Activated T-helper 1 cell treated with Interleukin-2 at 50 U/mL for 16 hours (primary cell): ENCODE measurements around the gene NCF2.

Source experiments
- DNase-seq: peaks from one replicate; pipeline ENCODE4 v3.0.0-alpha.2; 2020; ENCODE audit warnings: low read depth

NCF2 gene

GRCh38 chr1:183584147-183584546 lies 6.1 kb downstream of the NCF2 start:
- no peak for DNase-seq

- no peak for DNase-seq
Measured at GRCh38 chr1:183583466-183583865, 6.8 kb downstream of the NCF2 start.

- no peak for DNase-seq
Measured at GRCh38 chr1:183582021-183582713, 8.1 kb downstream of the NCF2 start.

DNA sequence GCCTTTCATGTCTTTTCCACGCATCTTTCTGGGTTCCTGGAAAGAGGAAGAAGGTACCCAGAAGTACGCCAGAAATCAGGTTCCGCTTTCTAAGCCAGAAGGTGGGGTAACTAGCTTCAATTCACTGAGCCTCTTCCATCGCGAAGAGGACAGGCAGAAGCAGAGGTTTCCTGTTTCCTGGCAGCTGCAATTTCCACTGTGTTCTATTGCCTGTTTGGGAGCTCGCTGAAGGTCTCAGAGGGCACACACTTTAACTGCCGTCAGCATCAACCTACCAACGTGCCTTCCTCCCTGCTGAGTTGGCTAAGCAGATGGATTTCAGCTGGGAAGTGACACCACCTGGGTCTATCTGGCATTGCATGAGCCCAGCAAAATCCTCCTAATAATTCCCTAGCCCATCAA lies 10.0 kb downstream of the NCF2 start:
- no peak for DNase-seq

DNA sequence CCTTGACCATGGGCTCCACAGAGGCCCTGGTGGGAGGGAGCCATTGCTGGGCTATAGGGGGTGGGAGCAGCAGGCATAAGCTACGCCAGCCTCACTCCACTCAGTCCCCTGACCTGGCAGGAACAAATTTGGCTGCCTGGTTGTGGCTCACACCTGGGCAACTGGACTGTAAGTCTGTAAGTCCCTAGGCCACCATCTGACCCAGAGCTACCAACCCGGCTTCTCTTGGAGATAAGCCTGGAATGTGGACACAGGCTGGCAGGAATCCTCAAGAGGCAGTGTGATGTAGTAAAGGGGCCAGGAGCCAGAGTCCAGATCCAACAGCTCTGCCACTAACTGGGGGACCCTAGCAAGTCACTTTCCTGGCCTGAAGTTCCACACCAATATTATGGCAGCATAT lies 11.4 kb downstream of the NCF2 start:
- no peak for DNase-seq

- no peak for DNase-seq
Measured at GRCh38 chr1:183577897-183578465, 12.3 kb downstream of the NCF2 start.

- DNase-seq, result no peak
Measured at GRCh38 chr1:183576537-183576936, 13.7 kb downstream of the NCF2 start.

DNA sequence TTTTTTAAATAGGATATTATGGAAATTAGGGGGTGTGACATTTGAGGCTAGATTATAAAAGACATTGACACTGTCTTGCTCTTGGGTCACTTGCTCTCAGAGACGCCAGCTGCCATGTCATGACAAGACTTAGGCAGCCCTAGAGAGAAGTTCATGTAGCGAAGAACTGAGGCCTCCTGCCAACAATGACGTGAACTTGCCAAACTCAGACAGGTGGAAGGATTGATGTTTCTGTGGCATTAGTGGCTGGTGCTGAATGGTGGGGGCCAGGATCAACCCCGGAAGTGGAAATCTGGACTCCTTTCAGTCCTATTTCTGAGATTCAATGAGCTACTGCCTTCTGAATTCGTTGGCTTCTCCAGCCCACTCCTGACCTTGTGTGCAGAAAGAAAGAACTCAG lies 14.7 kb downstream of the NCF2 start:
- DNase-seq, result no peak

DNA sequence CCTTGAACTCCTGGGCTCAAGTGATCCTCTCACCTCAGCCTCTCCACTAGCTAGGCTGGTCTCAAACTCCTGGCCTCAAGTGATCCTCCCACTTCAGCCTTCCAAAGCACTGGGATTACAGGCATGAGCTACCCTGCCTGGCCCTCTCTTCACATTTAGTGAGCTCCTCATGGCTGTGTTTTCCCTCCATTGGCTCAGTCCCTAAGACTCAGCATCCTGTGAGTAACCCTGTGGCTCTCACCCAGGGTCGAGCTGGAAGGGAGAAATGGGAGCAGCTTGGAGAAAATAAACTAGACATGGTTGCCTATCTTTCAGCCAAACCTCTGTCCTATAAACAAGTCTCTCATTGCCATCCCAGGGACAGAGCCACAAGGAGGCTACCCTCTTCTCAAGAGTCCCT lies 17.5 kb downstream of the NCF2 start:
- DNase-seq, result no peak

DNA sequence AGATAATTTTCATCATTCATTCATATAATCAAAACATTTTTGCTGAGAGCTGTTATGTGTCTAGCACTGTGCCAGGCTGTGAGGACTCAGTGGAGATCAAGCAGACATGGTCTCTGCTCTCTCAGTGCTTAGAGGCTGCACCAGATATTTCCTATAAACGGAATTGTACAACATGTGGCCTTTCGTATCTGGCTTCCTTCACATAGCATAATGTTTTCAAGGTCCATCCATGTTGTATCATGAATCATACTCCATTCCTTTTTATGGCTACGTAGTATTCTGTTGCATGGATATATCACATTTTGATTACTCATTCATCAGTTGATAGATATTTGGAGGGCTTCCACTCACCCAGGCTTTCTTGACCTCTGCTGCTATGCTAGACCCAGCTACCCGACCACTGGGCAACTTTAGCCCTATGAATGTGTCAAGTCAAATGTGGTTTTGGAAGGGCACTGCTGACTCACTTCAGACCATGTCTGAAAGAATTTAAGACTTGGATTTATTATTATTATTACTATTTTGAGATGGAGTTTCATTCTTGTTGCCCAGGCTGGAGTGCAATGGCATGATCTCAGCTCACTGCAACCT lies 18.5 kb downstream of the NCF2 start:
- DNase-seq, result no peak

DNA sequence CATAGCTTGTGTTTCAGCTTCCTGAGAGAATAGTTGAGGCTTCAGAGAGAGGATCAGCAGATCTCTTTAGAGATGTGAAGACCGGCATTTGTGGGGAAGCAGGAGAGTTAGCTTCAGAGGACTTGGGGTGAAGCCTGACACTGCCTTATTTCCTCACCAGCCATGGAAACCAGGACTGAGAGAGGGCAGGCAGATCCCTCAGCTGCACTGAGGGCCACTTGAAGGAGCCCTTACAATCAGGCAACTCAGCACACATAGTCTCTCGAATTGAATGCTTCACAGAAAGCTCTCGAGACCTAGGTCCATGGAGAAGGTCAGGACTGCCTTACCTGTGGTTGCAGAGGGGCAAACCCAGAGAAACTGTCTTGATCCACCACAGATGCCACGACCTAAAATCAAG lies 19.8 kb downstream of the NCF2 start:
- DNase-seq, result no peak

GRCh38 chr1:183569801-183570200 lies 20.5 kb downstream of the NCF2 start:
- no peak for DNase-seq

GRCh38 chr1:183569141-183569540 lies 21.1 kb downstream of the NCF2 start:
- no peak for DNase-seq

DNA sequence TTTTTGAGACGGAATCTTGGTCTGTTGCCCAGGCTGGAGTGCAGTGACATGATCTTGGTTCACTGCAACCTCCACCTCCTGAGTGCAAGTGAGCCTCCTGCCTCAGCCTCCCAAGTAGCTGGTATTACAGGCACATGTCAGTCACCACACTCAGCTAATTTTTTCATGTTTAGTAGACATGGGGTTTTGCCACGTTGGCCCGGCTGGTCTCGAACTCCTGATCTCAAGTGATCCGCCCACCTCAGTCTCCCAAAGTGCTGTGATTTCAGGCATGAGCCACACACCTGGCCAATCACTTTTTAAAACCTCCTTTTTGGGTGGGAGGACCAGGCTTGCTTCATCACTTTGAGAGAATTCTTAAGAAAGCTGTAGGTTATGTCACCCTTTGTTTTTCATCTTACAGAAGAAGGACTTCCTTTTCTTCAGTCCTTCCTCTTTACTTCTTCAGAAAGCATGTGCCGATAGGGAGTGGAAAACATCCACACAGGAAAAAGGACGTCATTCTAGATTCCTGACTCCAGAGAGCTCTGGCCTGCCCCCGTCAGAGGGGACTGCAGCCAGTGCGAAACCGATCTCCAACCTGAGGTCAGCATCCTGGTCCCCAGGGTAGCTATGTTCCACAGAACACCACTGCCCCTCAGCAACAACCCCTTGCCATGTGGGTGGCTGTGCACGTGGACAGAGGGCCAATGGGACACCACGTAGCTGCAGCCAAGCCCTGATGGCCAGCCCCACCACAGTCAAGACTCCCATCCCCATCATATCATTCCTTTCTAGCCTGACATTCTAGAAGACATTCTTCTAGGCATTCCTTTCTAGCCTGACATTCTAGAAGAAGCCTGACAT lies 21.9 kb downstream of the NCF2 start:
- DNase-seq, result no peak

DNA sequence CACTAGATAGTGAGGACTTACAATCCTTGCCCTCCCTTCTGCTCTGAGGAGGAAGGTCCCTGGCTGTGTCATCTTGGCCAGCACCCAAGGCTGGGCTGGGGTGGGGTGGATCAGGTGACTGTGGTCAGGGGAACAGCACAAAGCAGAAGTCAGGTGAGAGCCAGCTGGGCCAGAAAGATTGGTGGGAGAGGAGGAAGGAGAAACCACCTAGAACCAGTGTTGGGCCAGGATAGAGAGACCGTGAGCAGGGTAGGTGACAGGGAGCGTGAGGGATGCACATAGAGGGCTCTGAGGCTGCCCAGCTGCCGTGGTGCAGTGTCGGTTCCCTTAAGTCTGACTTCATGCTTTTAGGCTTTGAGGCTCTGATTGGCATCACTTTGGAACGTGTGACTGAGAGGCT lies 22.7 kb downstream of the NCF2 start:
- DNase-seq, result no peak

DNA sequence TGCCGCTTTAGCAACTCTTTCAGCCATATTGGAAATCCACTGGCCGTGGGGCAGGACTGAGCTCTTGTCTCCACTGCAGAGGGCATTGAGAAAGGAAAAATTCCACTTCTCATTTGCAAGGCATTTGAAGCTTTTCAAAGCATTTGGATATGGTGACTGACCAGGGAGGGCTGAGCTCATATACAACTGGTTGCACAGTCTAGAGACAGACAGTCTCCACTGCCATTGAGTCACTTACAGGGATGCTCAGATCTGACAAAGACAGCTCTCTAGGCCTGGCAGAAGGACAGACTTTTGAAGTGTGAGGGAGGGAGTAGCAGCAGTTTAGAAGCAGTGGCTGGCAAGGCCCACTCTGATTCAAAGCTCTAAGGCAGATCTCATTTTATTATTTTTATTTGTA lies 24.2 kb downstream of the NCF2 start:
- DNase-seq, result no peak

- DNase-seq, result no peak
Measured at GRCh38 chr1:183565261-183565660, 25.0 kb downstream of the NCF2 start.

DNA sequence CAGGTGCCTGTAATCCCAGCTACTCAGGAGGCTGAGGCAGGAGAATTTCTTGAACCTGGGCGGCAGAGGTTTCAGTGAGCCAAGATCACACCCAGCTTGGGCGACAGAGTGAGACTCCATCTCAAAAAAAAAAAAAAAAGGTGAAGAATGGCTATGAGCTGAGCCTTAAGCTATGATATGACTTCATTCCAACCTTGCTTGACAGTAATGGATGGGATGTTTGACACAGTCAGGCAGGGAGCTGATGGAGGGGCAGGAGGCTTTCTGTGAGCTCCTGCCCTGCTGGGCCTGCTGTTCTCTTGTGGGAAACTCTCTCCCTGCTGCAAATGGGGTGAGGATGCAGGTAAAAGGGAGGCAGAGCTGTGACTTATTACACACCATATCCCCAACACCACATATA lies 27.6 kb downstream of the NCF2 start:
- no peak for DNase-seq

- DNase-seq, result no peak
Measured at GRCh38 chr1:183559061-183559460, 31.2 kb downstream of the NCF2 start.

DNA sequence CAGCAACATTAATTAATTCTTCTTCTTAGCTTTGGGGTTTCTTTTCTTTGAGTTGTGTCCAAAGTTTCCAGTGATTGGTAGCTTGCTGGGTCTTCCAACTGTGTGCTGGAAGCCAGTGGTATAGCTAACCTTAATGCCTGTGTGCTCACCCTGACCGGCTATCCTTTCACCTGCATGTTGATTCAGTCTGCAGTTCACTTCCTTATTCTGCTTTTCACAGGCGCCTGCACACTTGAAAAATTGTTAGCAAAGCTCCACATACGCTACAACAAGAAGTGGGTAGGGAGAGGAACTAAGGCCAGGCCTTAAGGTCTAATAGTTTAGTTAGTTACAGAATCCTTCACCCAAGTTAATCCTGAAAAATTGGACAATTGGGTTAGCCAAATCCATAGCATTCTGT lies 35.7 kb downstream of the NCF2 start:
- no peak for DNase-seq

- DNase-seq, result no peak
Measured at GRCh38 chr1:183553764-183554163, 36.5 kb downstream of the NCF2 start.

DNA sequence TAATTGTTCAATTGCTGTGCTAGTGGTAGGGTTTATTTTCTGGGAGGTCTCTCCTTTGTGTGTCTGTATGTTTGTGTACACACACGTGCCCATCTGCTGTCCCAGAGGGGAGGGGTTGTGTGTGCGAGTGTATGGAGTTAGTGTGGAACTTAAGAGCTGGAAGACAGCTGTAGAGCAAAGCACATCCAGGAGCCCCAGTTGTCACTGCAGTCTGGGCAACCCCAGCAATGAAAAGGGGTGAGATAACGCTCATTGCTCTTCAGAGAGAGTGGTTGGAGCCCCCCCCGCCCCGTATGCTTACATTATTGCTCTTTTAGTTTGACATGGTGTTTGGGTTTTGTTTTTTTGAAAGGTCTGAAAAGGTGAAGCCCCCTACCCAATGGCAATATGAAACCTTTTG lies 36.9 kb downstream of the NCF2 start:
- no peak for DNase-seq

- DNase-seq, result no peak
Measured at GRCh38 chr1:183552891-183553290, 37.4 kb downstream of the NCF2 start.
